ENCODE results near the gene SH3GL1.
"Not testable (repeated sequence)": the region's sequence is repeated elsewhere in the genome, so short reads cannot be mapped to it uniquely, and the experiment has no call there.

- TF ChIP-seq POLR2AphosphoS5 (IDR thresholded peaks at IDR 0.05; ENCODE audit: low read depth, low read length); TAF1 (IDR thresholded peaks at IDR 0.05; ENCODE audit: borderline replicate concordance, low read depth, low read length): not testable (repeated sequence)
Measured at GRCh38 chr19:4349225-4349624, 51.1 kb downstream of the SH3GL1 start.
